ENCODE results near the gene SP6. TPM values are rescaled to one million over a fixed set of nuclear protein-coding genes. Genes with fewer than 3 reads are reported as not detected.

SP6 gene
- total and polyA plus RNA-seq, 4 donors: 0.03 to 0.09 (median 0.06) TPM

DNA sequence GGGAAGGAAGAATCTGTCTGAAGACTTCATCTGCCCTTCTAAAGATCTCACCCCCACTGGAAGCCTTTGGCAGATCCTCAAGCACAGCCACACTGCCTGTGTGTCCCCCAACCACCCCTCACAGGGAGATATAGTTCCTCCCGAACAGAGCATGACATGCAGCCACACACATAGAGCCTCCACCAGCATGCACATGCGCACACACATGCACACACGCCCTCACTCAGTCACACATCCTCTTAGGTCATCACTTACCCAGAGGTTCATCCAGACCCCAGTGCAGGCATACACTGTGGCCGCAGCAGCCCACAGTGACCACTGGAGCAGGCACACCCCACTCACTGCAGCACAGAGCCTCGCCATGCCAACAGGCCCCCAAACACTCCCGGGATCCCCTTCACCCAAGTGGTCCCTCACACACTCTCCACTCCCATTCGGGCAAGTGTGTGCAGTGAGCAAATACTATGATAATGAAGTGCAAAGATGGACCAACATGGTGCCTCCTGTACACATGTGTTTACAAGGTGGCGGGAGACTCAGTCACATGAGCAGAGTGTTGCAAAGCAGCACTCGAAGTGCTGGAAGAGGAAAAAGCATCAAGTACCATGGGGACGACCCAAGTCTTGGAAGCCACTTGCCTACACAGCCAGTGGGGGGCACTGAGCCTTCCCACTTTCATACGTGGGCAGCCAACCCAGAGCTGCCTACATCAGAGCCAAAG lies 17.0 kb upstream of the SP6 start (continued):
- TF ChIP-seq ZBTB33 (IDR thresholded peaks at IDR 0.05) (no peak), ATF3 (IDR thresholded peaks at IDR 0.05) (no peak), YY1 (IDR thresholded peaks at IDR 0.05) (no peak), HNF4G (IDR thresholded peaks at IDR 0.05) (no peak)

GRCh38 chr17:47866941-47867340 lies 16.0 kb upstream of the SP6 start:
- Histone ChIP-seq H3K4me1 (ENCODE audit: control insufficient read depth in 4 of 4, insufficient read depth in 4 of 4, low read length in 3 of 4) (no peaks in the 10 kb centered on the region), H3K27ac (ENCODE audit: low read depth in 1 of 2, low read length in 2 of 2) (no peak overlapping the region), H3K36me3 (ENCODE audit: control insufficient read depth in 4 of 4, insufficient read depth in 3 of 4, low read depth in 1 of 4, low read length in 3 of 4) (no peaks in the 10 kb centered on the region), H3K27me3 (ENCODE audit: control insufficient read depth in 4 of 4, insufficient read depth in 4 of 4, low read length in 3 of 4) (peaks cover 0 to 7% (median 0%) of the 10 kb centered on the region in 4 donors), H3K9ac (ENCODE audit: low read depth in 1 of 2, low read length in 2 of 2) (no peak overlapping the region), H3K4me3 (ENCODE audit: low read depth in 1 of 3, low read length in 3 of 3) (no peak overlapping the region), H3K9me3 (ENCODE audit: control insufficient read depth in 4 of 4, low read length in 3 of 4) (no peaks in the 10 kb centered on the region)
- TF ChIP-seq HNF4A (conservative IDR thresholded peaks at IDR 0.05): no peak
- TF ChIP-seq, protein P1, sequence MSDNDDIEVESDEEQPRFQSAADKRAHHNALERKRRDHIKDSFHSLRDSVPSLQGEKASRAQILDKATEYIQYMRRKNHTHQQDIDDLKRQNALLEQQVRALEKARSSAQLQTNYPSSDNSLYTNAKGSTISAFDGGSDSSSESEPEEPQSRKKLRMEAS (IDR thresholded peaks at IDR 0.05): no peak
- TF ChIP-seq, protein P2, sequence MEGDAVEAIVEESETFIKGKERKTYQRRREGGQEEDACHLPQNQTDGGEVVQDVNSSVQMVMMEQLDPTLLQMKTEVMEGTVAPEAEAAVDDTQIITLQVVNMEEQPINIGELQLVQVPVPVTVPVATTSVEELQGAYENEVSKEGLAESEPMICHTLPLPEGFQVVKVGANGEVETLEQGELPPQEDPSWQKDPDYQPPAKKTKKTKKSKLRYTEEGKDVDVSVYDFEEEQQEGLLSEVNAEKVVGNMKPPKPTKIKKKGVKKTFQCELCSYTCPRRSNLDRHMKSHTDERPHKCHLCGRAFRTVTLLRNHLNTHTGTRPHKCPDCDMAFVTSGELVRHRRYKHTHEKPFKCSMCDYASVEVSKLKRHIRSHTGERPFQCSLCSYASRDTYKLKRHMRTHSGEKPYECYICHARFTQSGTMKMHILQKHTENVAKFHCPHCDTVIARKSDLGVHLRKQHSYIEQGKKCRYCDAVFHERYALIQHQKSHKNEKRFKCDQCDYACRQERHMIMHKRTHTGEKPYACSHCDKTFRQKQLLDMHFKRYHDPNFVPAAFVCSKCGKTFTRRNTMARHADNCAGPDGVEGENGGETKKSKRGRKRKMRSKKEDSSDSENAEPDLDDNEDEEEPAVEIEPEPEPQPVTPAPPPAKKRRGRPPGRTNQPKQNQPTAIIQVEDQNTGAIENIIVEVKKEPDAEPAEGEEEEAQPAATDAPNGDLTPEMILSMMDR (IDR thresholded peaks at IDR 0.05; ENCODE audit: low read depth, low read length, missing input control): no peak
- no peak for TF ChIP-seq HNF4G (IDR thresholded peaks at IDR 0.05)
- no peak for TF ChIP-seq ZBTB33 (IDR thresholded peaks at IDR 0.05)
- TF ChIP-seq FOXA1 (IDR thresholded peaks at IDR 0.05): no peak
- TF ChIP-seq NR2F2 (IDR thresholded peaks at IDR 0.05): no peak
- TF ChIP-seq FOXA2 (IDR thresholded peaks at IDR 0.05): no peak
- no peak for TF ChIP-seq YY1 (IDR thresholded peaks at IDR 0.05)
- no peak for TF ChIP-seq EGR1 (IDR thresholded peaks at IDR 0.05; ENCODE audit: low read depth in 2 of 2)
- no peak for TF ChIP-seq TAF1 (conservative IDR thresholded peaks at IDR 0.05)
- no peak for TF ChIP-seq RXRA (IDR thresholded peaks at IDR 0.05)
- TF ChIP-seq ATF3 (IDR thresholded peaks at IDR 0.05): no peak
- no peak for TF ChIP-seq JUND (IDR thresholded peaks at IDR 0.05)
- no peak for TF ChIP-seq RAD21 (IDR thresholded peaks at IDR 0.05)
- no peak for TF ChIP-seq GABPA (IDR thresholded peaks at IDR 0.05 in 1 of 2, conservative IDR thresholded peaks at IDR 0.05 in 1 of 2)
- TF ChIP-seq, protein P3, sequence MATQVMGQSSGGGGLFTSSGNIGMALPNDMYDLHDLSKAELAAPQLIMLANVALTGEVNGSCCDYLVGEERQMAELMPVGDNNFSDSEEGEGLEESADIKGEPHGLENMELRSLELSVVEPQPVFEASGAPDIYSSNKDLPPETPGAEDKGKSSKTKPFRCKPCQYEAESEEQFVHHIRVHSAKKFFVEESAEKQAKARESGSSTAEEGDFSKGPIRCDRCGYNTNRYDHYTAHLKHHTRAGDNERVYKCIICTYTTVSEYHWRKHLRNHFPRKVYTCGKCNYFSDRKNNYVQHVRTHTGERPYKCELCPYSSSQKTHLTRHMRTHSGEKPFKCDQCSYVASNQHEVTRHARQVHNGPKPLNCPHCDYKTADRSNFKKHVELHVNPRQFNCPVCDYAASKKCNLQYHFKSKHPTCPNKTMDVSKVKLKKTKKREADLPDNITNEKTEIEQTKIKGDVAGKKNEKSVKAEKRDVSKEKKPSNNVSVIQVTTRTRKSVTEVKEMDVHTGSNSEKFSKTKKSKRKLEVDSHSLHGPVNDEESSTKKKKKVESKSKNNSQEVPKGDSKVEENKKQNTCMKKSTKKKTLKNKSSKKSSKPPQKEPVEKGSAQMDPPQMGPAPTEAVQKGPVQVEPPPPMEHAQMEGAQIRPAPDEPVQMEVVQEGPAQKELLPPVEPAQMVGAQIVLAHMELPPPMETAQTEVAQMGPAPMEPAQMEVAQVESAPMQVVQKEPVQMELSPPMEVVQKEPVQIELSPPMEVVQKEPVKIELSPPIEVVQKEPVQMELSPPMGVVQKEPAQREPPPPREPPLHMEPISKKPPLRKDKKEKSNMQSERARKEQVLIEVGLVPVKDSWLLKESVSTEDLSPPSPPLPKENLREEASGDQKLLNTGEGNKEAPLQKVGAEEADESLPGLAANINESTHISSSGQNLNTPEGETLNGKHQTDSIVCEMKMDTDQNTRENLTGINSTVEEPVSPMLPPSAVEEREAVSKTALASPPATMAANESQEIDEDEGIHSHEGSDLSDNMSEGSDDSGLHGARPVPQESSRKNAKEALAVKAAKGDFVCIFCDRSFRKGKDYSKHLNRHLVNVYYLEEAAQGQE (IDR thresholded peaks at IDR 0.05): no peak
- TF ChIP-seq SP1 (IDR thresholded peaks at IDR 0.05): no peak
- peak; percentile 60 for DNase-seq (ENCODE audit: low spot score)
- WGBS: 76% methylated on average over 20 of the region's 20 CpGs

Measured in liver (tissue), 9 donors.